GM18520 (cell line): ENCODE results near the gene PTPRJ.
"Not testable (repeated sequence)": the region's sequence is repeated elsewhere in the genome, so short reads cannot be mapped to it uniquely, and the experiment has no call there.

ENCODE experiments used
- ATAC-seq: cut with Tn5 transposase; IDR thresholded peaks from one replicate; pipeline ENCODE4 v1.9.1; 2021; ENCODE audit not compliant: unreplicated experiment

PTPRJ gene

DNA sequence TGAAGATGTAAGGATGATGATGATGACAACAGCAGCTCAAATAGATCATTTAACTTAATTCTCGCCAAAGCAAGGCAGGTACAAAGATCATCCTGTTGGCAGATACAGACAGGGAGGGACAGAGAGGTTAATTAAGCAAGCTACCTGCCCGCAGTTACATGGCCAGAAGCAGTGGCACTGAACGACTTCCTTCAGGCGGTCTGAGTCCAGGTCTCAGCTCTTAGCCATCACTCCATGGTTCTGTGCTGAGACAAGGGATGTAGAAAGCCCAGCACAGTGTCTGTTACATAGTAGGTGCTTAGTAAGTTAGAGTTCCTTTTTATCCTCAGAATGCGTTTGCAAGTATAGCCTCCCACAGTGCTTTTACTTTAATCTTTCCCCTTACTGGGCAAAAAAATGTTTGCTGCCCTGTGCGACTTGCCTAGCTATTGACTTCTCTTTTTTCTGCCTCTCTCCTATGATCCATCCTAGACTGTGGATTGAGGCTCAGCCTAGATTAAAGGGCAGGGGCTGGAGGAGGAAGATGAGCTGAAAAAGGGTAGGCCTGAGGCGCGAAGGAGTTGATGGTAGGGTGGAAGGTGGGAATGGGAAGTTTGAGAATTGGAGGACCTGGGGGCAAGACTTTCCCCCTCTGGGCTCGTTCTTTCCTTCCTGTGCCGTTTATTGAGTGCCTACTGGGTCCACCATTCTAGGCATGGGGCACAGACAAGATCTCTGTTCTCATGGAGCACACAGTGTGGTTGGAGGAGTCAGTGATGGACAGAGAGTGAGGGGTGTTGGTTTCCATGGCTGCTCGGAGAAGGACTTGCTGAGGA is 128.1 kb downstream of the PTPRJ start:
- no peak for ATAC-seq

DNA sequence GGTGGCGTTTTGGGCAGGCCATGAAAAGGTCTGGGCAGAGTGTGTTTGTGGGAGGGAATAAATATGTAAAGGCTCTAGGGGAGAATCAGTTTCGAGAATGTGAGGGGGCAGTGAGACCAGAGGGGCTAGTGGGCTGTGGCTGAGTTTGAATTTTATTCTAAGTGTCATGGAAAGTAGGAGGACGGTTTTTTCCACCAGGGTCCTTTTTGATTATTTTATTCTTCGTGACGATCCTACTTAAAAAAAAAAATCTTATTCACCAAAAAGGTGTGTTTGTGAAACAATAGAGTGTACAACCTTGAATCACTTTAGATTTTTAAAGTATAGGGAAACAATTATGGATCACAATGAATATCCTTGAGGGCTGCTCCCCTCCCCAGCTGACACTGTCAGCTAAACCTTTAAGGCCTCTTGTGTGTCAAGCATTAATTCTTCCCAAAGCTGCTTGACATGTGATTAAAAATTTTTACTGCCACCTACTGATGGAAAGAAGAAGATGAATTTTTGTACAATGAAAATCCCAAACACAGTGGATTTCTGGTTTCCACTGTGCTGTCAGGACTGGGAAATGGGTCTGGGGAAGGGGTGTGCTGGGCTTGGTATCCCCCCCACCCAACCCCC is 128.8 kb downstream of the PTPRJ start:
- no peak for ATAC-seq

DNA sequence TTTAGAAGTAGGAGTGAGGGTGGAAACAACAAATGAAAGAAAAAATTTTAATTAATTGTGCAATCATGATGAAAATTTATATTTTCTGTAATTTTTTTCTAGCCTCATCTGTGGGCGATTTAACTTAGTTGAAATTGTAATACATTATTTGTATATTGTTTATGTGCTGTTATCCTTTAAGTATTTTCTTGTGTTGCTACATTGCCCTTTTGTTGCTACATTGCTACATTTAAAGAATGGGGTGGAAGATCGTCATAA is 130.1 kb downstream of the PTPRJ start:
- ATAC-seq = no peak

DNA sequence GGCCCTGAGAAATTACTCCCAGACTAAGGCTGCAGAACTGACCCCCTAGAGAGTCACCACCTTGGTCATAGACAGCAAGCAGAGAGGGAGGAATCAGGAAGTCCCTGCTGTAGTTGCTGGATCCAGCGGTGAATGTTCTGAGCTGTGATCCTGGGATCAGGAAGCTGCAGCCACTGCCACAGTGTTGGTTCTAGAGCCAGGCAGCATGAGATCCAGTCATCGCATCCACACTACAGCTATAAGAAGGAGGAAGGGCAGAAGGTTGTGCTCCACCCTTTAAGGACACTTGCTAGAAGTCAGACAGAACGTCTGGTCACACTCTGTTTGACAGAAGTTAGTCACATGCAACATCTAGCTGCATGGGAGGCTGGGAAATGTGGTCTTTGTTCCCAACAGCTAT is 131.5 kb downstream of the PTPRJ start:
- ATAC-seq = no peak

DNA sequence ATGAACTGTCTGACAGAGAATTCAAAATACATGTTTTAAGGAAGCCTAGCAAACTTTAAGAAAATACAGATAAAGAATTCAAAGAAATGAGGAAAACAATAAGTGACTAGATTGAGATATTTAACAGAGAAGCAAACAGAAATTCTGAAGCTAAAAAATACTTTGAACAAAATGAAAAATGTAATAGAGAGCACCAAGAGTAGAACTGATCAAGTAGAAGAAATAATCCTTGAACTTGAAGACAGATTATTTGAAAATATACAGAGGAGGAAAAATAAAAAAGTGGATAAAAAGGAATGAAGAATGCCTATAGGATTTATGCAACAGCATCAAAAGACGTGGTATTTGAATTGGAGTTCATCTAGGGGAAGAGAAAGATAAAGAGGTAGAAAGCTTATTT is 134.4 kb downstream of the PTPRJ start:
- ATAC-seq = no peak

DNA sequence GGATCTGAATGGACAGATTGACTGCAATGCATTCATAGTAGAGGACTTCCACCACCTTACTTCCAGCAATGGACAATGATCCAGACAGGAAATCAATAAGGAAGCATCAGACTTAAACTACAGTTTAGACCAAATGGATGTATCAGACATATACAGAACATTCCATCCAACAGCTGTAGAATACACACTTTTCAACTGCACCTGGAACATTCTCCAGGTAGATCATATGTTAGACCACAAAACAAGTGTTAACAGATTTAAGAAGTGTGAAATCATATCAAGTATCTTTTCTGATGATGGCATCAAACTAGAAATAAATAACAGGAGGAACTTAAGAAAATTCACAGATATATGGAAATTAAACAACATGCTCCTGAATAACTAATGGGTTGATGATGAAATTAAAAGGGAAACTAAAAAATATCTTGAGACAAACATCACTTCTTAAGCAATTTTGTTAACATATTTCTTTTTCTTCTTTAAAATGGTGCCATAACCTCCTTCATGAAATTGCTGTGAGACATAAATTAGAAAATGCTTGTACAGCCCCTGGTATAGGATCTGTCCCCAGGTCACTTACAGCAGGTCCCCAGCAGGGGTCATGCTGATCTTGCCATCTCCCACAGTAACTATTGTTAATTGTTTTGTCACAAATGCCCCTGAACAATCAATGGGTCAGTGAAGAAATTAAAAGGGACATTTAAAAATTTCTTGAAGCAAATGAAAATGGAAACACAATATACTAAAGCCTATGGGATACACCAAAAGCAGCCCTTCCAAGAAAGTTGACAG is 136.3 kb downstream of the PTPRJ start:
- ATAC-seq = no peak

DNA sequence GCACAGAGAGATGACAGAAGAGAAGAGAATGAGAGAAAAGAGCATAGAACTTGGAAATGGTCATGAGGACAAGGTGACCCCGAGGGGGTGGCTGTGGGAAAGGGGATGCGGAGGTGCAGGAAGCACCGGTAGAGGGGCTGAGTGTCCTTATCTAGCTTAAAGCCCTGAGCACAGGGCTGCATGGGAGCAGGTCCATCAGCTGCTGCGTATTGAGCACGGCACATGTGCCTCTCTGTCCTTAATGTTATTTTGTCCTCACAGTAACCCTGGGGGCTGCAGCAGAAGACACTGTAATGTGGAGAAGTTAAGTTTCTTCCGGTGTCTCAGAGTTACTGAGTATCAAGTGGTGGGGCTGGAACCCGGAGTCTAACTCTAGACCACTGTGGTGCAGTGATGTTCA is 141.9 kb downstream of the PTPRJ start:
- ATAC-seq = no peak

DNA sequence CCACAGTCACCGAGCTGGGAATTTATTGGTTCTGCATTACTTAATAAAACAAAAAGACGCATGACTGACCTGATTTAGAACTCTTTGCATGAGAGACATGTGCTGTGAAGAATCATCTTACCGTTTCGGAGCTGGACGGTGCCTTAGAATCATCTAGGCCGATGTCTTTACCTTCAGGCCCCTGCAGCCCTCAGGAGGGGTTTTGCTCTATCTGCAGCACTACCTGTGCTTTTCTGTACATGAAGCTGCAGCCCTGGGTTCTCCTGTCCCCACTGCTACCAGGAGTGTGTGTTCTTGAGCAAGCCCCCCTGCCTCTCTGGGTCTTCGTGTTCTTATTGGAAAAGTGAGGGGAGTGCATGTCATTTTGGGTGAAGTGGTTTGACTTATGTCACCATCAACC is 142.3 kb downstream of the PTPRJ start:
- no peak for ATAC-seq

DNA sequence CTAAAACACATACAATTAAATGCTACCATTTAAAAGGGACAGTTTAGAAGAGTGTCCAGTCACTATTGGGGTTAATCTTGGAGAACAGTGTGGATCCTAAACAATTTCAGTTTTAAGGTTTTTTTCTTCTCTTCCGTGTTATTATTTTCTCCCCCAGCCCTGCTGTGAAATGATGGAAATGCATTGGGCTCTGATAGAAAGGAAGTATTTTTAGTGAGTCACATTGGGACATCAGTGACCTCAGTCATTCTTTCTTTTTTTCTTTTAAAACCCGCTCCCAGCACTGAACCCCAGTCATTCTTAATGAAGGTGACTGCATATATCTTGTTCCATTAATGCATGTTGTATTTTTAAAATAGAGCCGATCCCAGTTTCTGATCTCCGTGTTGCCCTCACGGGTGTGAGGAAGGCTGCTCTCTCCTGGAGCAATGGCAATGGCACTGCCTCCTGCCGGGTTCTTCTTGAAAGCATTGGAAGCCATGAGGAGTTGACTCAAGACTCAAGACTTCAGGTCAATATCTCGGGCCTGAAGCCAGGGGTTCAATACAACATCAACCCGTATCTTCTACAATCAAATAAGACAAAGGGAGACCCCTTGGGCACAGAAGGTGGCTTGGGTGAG is 143.0 kb downstream of the PTPRJ start:
- no peak for ATAC-seq

DNA sequence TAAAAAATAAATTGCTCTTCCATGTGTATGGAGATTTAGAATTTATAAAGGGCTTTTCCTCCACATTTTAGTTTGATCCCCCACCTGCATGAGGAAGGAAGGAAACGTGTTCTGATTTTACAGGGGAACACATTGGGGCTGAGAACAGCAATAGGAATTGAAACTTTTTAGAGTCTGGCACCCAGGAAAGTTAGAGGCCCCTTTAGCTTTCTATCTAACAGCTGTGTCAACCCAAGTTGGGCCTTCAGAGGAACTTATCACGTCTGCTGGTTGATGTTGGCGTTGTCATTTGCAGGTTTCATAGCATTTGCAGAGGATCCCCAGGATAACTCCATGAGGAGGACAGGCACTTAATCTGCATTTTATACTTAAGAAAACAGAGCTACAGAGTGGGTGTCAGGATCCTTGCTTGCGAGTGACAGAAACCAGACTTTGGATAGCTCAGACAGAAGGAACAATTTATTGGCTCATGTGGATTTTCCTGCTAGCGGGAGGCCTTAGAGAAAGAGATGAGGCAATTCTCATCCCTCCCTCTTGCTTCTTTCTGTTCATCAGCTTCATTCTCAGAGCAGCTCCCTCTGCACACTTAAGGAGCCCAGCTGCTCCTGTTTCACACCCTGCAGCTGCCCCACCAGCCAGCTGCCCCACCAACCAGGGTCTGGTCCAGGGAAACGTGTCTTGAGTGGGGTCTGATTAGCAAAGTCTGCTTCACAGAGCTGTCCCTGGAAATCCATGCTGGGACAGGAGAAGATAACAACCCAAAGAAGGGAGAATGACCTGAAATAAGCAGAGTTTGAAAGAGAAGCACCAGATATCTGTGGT is 143.8 kb downstream of the PTPRJ start:
- no peak for ATAC-seq

DNA sequence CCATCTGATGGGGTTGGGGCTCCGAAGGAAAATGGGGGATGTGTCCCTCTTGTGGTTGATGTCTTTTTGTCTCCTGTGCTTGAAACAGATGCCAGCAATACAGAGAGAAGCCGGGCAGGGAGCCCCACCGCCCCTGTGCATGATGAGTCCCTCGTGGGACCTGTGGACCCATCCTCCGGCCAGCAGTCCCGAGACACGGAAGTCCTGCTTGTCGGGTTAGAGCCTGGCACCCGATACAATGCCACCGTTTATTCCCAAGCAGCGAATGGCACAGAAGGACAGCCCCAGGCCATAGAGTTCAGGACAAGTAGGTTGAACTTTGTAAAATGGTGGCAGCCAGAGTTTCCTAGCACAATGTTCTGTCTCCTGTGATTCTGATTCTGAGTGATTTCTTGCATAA is 144.5 kb downstream of the PTPRJ start:
- ATAC-seq = no peak

DNA sequence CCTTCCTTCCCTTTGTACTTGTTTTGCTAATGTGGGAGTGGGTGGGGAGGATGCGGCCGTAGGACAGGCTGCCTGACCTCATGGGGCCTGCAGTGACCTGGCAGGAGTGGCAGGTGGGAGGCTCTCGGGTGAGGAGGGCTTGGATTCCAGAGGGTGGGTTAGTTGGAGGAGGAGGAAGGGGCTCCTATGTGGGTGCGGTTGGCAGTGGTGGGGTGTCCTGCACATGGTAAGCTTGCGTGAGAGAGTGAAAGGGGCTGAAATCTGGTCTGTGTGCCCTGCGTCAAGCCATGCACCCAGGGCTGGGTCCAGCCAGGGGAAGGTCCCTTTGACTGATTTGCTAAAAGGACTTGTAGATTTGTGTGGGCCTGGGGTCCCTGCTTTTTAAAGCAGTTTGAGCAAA is 145.5 kb downstream of the PTPRJ start:
- ATAC-seq = no peak

DNA sequence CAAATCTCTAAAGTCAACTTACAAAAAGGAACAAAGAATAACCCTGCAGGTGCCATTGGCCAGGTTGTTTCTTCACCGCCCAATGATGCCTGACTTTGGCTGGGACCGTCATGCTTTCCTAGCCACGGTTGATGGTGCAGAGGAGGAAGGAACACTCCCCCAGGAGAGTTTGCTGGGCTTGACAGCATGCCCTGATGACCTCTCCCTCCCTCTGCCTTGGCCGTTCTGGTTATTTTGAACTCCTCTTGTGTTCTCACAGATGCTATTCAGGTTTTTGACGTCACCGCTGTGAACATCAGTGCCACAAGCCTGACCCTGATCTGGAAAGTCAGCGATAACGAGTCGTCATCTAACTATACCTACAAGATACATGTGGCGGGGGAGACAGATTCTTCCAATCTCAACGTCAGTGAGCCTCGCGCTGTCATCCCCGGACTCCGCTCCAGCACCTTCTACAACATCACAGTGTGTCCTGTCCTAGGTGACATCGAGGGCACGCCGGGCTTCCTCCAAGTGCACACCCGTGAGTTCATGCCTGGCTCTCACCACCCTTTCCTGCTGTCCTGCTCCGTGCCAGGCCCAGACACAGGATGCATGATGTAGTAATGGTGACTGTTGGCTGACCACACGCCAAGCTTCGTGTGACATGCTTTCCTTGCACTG is 147.3 kb downstream of the PTPRJ start:
- no peak for ATAC-seq

DNA sequence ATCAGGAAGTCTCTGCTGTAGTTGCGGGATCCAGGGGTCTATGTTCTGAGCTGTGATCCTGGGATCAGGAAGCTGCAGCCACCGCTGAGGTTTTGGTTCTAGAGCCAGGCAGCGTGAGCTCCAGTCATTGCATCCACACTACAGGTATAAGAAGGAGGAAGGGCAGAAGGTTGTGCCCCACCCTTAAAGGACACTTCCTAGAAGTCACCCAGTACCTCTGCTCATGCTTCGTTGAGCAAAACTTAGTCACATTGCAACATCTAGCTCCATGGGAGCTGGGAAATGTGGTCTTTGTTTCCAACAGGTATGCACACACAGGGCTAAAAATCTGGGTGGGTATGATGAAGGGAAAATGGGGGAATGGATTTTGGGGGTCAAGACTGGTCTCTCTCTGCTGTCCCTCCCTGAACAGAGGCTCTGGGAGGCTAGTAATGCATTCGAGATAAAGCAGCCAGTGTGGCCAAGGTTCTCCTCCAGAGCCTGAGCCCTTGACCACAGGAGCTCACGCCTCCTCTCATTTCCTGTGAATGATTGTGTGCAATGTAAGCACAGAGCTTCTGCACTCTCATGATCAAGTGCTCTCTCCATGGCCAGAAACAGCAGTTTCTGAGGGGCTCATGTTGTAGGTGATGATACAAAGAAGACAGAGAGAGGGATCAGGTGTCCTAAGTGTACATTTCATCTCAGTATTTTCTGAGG is 149.5 kb downstream of the PTPRJ start:
- no peak for ATAC-seq

DNA sequence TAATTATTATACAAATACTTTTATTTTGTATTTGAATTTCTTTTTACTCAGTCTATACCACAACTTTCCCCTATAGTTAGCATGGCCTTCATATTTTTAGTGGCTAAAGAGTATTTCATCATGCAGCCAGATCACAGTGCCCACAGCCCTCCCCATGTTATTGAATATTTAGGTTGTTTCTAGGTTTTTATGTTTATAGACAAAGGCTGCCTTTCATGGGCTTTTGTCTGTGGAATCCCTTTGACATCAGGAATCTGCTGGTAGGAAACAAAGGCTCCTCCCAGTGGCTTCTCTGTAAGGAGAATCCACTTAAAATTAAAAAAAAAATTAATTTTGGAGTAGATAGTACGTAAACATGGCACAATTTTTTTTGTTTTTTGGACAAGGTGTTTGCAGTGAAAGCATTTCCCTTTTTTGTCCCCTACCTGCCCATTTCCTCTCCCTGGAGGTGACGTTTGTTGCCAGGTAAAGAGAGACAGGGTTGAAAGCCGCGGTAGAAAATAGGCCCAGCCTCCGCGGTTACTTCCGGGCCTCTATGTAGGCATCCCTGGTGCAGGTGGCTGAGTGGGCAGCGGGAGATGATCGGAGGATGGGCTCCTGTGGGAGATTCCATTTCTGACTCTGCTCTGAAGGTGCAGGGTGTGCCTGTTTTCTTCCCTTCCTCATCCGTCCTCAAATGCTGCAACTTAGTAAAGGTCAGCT is 154.0 kb downstream of the PTPRJ start:
- no peak for ATAC-seq

DNA sequence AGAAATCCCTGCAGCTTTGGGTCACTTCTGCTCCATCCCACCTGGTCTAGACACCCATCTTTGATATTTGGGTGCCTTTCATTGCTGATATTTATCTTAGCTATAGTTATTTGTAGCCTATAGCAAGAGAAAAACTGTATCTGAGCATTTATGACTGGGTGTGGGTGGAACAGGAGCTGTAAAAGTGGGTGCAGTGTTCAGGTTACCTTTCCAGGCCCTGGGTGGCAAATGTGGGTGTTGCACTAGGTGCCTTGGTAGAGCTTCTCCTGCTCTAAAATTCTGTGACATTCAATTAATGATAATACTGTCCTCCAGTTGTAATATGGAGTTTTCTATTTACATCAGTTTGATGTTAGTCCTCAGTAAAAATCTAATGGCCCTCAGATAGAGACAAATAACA is 157.9 kb downstream of the PTPRJ start:
- ATAC-seq = no peak

DNA sequence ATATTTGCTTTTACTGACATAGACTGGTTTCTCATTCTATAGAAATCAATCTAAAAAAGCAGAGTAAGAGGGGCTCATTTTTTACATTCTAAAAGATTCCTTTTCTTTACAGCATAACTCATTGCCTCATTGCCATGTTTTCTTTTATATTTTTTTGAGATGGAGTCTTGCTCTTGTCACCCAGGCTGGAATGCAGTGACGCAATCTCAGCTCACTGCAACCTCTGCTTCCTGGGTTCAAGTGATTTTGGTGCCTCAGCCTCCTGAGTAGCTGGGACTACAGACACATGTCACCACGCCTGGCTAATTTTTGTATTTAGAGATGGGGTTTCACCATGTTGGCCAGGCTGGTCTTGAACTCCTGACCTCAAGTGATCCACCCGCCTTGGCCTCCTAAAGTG is 159.5 kb downstream of the PTPRJ start:
- not testable (repeated sequence) for ATAC-seq

DNA sequence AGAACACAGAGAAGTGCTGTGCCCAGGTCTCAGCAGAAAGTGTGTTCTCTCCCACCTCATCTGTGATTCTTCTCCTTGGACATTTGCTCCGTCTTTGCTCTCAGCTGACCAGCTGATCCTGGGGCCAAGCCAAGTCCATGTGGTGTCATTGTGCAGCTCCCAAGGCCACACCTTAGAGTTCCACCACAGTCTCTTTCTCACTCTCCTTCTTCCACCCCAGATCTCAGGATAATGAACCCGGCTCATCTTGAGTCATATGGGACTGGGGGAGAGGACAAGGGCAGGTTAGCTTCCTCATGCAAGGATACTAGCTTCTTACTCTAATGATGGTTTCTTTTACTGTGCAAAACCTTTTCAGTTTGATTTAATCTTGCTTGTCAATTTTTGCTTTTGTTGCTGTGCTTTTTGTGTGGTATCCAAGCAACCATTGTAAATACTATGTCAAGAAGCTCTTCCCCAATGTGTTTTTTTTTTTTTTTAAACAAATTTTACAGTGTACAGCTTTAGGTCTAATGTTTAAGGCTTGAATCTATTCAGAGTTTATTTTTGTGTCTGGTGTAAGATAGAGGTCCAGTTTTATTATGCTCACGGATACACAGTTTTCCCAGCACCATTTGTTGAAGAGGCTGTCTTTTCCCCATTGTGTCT is 161.2 kb downstream of the PTPRJ start:
- ATAC-seq = no peak

DNA sequence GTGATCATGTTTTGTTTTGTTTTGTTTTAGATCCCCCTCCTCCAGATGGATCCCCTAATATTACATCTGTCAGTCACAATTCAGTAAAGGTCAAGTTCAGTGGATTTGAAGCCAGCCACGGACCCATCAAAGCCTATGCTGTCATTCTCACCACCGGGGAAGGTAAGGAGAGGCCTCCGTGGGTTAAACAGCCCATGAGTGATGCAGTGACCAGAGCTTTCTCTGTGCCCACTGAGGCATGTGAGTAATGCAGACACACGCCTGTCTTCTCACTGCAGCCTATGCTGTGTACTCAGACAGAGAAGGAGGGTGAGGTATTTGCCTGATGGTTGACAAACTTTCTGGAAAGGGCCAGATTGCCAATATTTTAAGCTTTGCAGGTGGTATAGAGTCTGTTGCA is 162.5 kb downstream of the PTPRJ start:
- ATAC-seq = no peak
